DMS 273 (cell line): Measurements from ENCODE around the gene MED14.

Source experiments
- DNase-seq: peaks from one replicate; lab custom pipeline; 2025; ENCODE audit not compliant: unreplicated experiment; lab: John Stamatoyannopoulos, UW

MED14 gene

GRCh38 chrX:40729598-40730584 is 5.5 kb downstream of the MED14 start:
- no peak for DNase-seq

DNA sequence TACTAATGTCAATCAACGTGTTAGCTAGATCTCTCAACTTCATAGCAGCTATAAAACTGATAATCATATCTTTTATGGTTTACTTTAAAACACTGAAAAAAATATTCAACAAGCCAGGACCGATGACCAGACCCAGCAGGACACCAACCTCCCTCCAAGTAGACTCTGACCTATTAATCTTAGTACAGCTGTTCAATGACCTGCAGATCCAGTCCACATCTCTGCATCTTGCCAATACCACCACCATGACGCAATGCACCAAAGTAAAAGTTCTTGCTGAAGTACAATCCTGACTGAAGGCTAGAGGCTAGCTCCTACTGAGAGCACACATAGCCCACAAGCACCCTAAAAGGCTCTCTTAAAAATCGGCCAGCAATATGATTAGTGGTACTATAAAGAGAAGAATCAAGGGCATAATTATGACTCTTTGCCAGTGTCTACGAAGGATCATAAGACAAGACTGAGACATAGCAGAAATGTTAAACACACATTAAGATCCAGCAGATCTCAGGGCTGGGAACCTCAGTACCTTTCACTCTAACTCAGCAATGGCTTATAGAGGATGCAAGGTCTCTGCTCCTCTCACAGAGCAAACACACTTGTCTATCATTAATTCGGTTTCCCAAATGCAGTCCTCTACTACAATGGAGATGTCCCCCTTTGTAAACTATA is 7.6 kb downstream of the MED14 start:
- DNase-seq, result no peak

GRCh38 chrX:40727093-40727492 is 8.2 kb downstream of the MED14 start:
- DNase-seq, result no peak

GRCh38 chrX:40722930-40723329 is 12.4 kb downstream of the MED14 start:
- DNase-seq, result no peak

GRCh38 chrX:40721489-40722106 is 13.7 kb downstream of the MED14 start:
- peak; percentile 16 for DNase-seq

DNA sequence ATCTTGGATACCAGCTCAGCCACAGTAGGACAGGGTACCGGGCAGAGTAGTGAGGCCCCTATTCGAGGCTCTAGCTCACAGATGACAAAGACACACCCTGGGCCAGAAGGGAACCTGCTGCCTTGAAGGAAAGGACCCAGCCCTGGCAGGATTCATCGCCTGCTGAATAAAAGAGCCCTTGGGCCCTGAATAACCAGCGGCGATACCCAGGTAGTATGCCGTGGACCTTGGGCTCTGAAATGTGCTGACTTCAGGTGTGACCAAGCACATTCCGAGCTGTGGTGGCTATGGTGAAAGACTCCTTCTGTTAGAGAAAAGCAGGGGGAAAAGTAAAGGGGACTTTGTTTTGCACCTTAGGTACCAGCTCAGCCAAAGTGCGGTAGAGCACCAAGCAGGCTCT is 14.6 kb downstream of the MED14 start:
- DNase-seq, result no peak

- no peak for DNase-seq
These were observed 15.0 kb downstream of the MED14 start for GRCh38 chrX:40720339-40720738.

DNA sequence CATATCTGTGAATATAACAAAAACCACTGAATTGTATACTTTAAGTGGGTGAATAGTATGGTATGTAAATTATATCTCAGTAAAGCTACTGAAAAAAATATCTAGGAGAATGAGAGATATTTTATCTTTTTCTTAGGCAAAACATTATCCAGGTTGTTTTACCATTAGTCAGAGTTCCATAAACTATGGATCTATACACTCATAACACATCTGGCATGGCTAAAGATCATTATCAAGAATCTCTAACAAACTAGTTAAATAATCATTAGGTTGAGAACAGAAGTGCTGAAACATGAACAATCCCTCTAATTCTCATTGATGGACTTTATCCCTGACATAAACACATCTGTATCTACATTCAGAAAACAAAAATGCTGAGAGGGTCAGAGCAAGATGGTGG is 15.6 kb downstream of the MED14 start:
- DNase-seq, result no peak

DNA sequence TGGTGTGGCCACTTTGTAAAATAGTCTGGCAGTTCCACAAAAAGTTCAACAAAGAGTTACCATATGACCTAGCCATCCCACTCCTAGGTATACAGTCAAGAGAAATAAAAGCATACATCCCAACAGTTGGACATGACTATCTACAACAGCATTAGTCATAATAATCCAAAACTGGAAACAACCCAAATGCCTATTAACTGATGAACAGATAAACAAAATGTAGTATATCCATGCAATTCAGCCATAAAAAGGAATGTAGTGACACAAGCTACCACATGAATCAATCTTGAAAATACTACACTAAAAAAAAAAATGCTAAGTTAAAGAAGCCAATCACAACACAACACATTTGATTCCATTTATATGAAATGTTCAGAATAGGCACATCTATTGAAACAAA is 16.1 kb downstream of the MED14 start:
- no peak for DNase-seq

DNA sequence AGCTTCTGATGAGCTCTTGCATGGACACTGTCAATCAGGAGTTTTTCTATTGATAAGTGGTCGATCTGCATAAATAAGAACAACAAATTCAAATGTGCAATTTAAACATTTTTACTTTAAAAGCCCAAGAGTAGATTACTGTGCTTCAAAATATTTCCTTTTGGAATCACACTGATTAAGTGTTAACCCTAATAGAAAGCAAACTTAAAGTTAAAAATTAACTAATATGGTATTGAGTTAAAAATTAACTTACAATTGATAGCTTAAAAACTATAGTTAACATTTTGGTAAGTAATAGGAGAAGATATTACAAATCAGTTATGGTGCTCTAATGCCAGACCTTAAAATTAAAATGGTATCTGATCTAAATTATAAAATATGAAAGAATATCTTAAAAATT is 25.9 kb downstream of the MED14 start:
- DNase-seq, result no peak

- no peak for DNase-seq
These were observed 29.6 kb downstream of the MED14 start for GRCh38 chrX:40705658-40706312.

DNA sequence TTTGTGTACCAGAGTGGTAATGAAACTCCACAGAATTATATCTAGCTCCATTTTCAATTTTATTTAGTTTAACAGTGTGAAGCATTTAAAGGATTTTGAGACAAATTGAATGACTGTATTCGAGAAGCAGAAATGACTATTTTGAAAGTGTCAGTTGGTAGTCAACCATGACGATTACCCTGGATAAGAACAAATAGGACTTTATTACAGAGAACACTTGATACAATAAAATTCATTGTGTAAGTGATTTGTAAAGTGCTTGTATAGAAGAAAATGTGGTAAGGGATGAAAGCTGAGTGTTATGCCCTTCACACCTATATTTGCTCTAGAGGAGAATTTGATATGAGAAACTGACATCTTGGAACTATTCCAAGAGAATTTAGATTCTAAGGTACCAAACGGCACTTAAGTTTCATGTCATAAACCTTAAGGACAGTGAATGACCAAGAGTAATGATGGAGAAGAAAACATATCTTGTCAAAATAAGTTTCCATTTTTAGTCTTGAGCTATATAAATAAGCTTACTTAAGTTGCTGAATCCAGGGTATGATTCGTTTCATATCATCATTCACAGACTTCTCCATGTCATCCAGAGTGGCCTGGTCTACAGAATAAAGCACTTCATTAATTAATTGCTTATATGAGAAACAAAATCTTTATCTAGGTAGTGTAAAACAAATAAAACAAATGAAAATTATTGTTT is 34.6 kb downstream of the MED14 start:
- no peak for DNase-seq

GRCh38 chrX:40698851-40699250 is 36.5 kb downstream of the MED14 start:
- no peak for DNase-seq

DNA sequence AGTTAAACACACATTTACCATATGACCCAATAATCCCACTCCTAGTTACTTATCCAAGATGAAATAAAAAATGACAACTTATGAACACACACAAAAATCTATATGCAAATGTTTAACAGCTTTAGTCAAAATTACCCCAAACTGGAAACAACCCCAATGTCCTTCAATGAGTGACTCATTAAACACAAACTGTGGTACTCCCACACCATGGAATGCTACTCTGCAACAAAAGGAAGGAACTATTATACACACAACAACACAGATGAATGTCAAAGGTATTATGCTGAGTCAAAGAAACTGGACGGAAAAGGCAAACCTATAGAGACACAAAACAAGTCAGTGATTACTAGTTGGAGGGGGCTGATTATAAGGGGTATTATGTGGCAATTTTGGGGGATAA is 40.5 kb downstream of the MED14 start:
- DNase-seq, result no peak

DNA sequence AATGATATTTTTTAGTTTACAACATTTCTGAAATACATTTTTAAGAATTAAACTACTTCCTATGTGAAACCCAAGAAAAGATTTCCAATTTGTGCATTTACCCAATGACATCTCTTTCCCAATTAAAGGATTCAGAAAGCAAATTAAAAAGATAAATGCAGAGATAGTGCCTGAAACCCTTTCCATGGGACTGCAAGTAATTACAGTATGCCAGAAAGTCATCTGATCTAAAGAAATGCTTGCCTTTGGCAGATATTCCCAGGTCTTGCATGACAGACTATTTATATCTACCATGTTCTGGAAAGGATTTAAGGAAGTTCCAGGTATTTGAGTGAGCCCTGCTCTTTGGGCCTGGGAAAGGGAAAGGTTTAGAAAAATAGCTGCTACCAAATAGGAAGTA is 46.4 kb downstream of the MED14 start:
- no peak for DNase-seq

GRCh38 chrX:40687169-40687568 is 48.2 kb downstream of the MED14 start:
- DNase-seq, result no peak

GRCh38 chrX:40685362-40685918 is 49.9 kb downstream of the MED14 start:
- DNase-seq, result no peak

DNA sequence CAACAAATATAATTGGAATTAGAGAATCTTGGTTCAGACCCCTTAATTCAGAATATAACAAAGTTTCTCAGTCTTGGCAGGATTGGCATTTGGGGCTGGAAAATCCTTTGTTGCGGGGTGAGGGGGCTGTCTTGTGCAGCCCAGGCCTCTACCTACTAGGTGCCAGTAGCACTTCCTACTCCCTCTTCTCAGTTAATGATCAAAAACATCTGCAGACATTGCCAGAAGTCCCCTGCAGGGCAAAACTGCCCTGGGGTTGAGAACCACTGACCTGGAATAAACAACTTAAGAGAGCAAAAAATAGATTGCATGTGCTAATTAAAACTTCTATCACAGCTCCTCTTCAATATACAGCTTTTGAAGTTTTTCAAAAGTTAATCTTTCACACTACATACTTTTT is 51.2 kb downstream of the MED14 start:
- no peak for DNase-seq

GRCh38 chrX:40683245-40683644 is 52.1 kb downstream of the MED14 start:
- no peak for DNase-seq

- DNase-seq, result no peak
These were observed 64.2 kb downstream of the MED14 start for GRCh38 chrX:40671126-40671525.
